AG10803 (cell line): ENCODE results near the gene AARS1.

ENCODE experiments used
- DNase-seq: peaks from one replicate; pipeline ENCODE4 v3.0.0; 2010; ENCODE audit warnings: low read depth
- H3K4me3 ChIP-seq: 2 replicates; pipeline ENCODE4 v1.5.1; 2011; ENCODE audit warnings: mild to moderate bottlenecking, low read length, control low read depth
- CTCF ChIP-seq: conservative IDR thresholded peaks from 2 replicates; pipeline ENCODE4 v1.5.1; 2011; ENCODE audit warnings: mild to moderate bottlenecking, low read length, control low read depth, inconsistent platforms

The AARS1 gene

GRCh38 chr16:70258946-70259345, 30.4 kb downstream of the AARS1 start:
- H3K4me3 ChIP-seq: no peak overlapping the region
- DNase-seq: no peak
- no peak for TF ChIP-seq CTCF

- no peak overlapping the region for H3K4me3 ChIP-seq
- no peak for DNase-seq
- no peak for TF ChIP-seq CTCF
Observed at GRCh38 chr16:70258065-70258464, 31.2 kb downstream of the AARS1 start.

GRCh38 chr16:70257391-70257790, 31.9 kb downstream of the AARS1 start:
- no peak for TF ChIP-seq CTCF
- no peak overlapping the region for H3K4me3 ChIP-seq
- DNase-seq: peak; percentile 33

DNA sequence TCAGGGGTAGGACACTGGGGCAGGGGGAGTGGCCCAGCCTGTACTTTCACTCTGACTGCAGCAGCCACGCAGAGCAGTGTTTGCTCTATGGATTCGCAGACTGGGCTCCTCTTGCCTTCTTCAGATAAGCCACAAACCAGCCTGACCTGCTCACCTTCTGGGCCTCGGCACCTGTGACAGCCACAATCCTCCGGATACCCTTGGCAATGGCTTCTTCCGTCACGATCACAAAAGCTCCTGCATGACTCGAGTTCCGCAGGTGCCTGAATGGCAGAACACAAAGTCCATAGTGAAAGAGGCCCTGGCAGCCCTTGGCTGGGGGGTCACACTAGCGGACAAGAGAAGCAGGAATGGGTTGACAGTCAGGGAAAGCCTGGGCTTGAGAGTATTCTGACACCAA, 33.7 kb downstream of the AARS1 start:
- H3K4me3 ChIP-seq: no peak overlapping the region
- DNase-seq: no peak
- TF ChIP-seq CTCF: no peak

GRCh38 chr16:70254965-70255286, 34.4 kb downstream of the AARS1 start:
- no peak for TF ChIP-seq CTCF
- no peak for DNase-seq
- no peak overlapping the region for H3K4me3 ChIP-seq

DNA sequence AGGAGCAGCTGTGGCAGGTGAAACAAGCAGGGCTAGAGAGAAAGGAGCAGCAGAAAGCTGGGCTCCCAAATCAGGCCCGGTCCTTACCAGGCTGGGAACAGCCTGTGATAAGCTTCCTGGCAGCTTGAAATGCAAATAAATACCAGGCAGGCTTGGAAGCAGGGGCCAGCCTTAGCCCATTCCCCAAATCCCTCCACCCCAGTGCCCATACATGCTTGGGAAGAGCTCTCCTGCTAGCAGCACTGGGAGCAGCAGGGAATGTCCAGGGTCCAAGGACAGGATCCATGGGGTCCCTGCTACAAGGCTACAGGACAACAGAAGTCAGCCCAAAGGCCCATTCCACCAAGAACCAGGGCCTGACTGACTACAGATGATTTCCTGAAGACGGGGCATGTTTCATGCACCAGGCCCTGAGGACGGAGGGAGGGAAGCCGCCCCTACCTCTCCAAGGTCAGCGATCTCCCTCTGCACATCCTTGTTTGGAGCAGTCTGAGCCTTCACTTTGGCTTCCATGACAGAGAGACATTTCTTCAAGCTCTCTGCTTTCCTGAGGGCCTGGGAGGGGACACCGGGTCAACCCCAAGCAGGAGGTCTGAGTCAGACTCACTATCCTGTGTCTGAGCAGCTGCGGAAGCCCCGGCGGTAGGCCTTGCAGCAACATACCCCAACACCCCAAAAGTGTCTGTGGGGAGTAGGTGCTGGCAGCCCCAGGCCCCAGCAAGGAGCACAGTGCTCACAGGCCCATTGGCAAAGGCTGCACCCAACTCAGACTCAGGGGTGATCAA, 34.9 kb downstream of the AARS1 start:
- DNase-seq: no peak
- no peak overlapping the region for H3K4me3 ChIP-seq
- TF ChIP-seq CTCF: no peak

DNA sequence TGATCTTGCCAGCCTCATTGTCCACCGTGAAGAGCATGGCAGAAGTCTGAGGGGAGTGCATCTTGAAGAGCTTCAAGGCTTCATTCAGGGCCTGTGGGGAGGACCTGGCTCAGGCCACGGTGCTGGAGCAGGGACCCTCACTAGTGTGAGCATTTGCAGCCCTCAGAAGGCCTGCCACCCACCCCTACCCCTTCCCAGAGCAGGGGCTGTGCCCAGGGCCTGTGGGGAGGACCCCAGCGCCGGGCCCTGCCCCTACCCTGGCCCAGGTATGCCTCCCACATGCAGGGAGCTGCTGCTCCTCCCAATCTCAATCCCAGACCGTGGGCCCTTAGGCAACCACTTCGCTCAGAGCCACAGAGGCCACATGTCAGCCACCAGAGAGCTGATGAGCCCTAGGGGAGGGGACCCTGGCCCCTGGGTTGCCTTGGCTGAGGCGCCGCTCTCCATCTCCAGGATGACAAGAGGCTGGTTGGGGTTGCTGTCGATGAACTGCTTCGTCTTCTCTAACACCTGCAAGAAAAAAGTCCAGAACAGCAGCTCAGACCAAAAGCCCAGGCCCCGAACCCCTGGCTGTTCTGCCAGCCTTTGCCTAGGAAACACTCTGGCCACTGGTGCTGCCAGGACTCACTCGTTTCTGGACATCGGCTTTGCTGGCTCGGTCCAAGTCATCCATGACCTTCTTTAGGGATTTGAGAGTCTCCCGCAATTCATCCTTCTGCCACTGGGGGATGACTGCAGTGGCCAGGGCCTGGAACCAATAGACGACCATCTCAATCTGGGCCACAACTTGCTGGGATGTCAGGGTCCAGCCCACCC, 35.8 kb downstream of the AARS1 start:
- no peak overlapping the region for H3K4me3 ChIP-seq
- TF ChIP-seq CTCF: peak; percentile 52
- peak; percentile 40 for DNase-seq
